ENCODE data around the gene ECE1.

ECE1 gene

DNA sequence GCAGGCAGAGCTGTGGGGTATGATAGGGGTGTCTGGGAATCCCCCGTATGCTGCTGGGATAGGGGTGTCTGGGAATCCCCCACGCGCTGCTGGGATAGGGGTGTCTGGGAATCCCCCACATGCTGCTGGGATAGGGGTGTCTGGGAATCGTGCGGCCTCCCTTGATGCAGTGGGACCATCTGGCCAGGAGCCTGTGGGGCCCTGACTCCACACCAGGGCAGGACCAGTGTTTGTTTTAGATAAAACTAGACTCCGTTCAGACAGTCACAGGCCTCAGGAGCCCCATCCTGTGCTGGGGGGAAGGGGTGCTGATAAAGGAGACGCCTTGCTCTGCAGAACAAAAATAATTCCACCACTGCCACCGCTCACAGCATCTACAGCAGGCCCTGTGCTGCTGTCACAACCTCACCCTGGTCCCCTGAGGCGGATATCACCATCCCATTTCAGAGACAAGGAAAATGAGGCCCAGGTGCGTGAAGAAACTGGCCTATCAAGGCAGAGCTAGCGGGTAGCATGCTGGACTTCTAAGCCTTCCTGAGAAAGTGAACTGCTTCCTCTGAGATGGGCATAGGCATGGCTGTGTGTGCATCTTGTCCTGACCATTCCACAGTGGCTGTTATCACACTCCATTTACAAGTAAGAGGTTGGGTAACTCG, 24.0 kb downstream of the ECE1 start:
- no peak for DNase-seq

DNA sequence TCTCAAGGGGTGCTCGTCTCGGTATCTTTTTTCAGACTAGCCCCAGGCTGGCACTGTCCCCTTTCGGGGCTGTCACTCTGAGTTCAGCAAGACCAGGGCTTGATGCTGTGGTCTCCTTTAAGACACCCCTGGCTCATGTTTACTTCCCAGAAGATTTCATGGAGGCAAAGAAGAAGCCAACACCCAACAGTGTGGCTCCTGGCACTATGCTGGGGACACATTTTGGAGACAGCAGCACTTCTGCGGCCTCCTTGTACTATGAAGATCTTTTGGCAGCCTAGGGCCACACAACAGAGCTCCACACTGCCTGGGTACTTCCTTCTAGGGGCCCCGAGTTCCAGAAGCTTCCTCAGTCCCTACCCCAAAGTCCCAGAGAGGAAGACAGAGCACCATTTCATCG, 24.6 kb downstream of the ECE1 start:
- DNase-seq, result no peak

DNA sequence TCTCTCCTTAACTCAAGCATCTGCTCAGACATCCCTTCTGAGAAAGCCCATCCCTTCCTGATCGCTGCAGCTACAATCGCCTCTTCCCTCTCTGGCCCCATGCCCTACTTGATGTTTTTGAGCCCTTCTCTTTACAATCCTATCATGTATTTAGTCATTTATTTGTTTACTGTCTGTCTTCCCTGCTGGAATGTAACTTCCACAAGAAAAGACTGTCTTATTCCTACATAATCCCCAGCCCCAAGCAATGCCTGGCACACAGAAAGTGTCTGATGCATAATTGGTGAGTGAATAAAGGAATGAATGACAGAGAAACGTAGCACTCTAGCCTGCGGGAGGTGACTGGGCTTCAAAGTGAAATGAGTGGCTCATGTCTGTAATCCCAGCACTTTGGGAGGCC, 25.4 kb downstream of the ECE1 start:
- DNase-seq, result no peak

DNA sequence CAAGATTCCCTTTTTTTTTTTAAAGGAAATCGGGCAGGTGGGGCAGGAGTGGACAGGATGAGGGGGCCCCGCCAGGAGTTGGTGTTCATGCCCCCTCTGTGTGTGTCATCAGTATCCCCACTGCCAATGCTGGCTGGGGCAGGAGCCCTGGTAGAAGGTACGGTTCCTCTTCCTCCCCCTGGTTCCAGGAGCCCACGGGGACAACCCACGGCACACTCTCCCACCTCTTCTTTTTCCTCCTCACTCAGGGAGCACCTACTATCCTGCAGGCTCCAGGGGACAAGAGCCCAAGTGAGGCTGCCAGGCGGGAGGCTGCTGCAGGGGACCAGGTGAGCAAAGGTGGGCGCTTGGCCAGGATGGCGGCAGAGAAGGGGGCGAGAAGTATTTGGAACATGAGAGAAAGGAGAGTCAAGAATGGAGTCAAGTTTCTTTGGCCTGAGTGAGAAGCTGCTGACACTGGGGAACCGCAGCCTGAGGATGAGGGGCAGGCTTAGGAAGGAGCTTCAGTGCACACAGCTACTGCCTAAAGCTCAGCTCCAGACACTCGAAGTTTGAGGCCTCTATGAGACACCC, 26.5 kb downstream of the ECE1 start:
- DNase-seq, result no peak

DNA sequence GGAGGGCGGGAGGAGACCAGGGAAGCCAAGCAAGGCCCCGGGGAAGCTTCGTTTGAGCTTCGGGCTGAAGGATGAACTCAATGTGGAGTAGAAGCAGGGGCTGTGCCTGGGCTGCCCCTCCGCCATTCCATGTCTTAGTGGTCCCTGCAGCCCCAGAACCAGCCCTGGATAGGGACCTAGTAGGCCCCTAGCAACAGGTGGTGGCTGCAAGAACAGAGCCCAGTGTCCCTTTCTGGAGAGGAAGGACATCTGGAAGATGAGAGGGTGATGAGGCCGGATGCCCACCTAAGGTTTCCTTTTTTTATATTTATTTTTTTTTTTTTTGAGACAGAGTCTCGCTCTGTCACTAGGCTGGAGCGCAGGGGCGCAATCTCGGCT, 27.2 kb downstream of the ECE1 start:
- no peak for DNase-seq

DNA sequence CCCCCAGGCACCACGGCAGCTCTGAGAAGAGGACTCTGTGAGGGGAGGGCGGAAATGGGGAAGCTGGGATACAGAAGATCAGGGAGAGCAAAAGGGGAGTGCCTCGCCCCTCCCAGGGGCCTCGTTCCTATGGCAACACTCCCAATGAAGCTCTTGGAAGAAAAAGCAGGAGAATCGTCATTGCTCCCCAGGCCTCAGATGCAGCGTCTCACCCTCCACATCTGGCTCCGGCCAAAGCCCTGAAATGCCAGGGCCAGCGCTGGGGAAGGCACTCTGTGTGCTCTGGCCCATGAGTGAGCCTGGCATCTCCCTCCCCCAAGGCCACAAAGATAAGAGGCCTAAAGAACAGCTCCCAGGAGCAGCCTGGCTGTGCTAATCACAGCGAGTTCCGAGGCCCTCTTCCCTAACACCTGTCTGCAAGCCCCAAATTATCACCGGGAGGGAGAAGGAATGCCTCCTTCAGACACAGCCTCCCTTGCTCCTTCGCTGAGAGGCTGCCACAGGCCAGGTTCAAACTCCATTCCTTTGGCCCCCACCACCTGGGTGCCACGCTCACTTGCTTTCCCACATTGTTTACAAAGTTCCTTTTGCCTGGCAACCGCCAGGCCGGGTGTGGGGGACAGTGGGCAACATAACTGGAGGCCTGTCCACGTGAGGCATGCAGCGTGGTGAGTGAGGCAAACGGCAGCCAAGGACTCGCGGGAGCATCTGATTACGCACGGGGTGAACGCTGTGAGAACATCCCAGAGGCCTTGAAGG, 27.8 kb downstream of the ECE1 start:
- DNase-seq, result no peak

DNA sequence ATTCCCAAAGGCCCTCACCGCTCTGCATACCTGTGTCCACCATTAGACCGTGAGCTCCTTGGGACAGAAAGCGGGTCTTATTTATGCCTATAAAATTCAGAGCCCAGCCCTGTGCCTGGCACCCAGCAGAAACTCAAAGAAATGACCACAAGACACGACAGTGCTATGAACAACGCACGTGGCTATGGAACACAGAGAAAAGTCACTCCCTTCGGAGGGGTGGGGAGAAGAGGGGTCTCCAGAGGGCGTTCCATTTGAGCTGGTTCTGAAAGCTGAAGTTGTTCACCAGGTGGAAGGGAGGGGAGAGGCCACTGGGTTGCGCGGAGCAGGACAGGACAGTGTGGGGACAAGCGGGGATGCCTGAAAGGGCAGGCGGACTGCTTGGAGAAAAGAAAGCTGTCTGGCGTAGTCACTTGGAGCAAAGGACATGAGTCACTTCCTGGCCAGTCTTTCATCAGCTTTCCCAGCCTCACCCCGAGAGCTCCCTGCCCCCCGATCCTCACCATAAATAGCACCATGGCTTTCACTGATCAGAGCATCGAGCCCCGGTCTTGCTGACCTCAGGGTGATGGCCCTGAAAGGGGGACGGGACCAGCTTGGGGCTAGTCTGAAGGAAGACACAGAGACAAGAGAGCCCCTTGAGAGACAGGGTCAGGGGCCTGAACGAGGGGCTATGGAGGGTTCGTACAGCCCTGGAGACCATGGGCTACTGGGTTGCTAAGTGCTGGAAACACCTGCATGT, 28.5 kb downstream of the ECE1 start:
- DNase-seq, result peak; percentile 93

DNA sequence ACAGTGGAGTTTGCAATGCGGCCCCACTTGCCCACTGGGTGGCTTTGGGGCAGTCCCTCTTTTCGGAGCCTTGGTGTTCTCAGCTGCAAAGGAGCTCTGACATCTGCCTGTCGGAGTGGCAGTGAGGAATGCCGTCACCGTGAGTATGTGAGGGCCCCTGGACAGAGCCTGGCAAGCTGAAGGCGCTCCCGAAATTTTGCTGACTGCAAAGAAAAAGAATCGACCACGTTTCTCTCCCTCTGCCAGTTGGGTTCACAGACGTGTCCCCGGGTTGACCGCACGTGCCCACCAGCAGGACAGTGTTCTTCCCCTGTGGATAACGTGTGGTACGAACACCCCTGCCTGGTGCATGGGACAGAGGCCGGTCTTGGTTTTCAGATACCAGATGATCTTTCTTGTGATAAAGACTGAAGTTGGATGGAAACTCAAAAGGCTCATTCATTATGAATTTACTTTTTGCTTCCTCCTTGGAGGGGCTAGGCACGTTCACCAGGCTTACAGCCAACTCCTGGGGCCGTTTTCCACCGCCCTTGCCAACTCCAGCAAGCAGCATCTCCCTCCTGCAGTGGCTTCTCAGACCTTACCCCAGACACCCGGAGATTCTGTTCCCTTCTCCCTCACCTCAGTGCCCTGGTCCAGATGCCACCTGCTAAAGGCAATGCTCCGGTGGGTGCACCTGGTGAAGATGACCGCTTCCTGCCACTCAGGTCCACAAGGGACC, 29.7 kb downstream of the ECE1 start:
- no peak for DNase-seq

DNA sequence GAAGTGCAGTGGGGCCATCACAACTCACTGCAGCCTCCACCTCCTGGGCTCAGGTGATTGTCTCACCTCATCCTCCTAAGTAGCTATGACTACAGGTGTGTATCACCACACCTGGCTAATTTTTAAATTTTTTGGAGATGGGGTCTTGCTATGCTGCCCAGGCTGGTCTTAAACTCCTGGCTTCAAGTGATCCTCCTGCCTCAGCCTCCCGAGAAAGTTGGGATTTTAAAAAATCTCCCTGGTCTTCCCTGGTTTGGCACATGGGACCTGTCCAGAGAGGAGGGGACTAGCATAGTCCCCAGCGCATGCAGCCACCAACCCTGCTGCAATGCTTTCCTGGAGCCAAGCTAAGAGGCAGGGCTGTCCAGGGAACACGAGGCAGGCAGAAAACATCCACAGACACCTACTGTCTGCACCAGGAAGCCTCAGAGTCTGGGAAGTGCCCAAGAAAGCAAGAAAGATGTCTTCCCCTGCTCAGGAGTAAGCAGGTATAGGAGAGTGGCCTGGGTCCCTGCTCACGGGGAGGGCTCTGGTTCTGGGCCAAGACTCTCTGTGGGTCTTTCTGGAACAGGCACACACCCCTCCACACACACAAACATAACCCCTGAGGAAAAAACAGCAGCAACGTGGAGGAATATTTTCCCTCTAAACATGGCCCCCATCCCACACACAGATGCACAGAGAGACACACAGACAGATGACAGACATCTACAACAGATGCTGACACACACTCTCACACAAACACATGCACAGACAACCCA, 30.8 kb downstream of the ECE1 start:
- no peak for DNase-seq

DNA sequence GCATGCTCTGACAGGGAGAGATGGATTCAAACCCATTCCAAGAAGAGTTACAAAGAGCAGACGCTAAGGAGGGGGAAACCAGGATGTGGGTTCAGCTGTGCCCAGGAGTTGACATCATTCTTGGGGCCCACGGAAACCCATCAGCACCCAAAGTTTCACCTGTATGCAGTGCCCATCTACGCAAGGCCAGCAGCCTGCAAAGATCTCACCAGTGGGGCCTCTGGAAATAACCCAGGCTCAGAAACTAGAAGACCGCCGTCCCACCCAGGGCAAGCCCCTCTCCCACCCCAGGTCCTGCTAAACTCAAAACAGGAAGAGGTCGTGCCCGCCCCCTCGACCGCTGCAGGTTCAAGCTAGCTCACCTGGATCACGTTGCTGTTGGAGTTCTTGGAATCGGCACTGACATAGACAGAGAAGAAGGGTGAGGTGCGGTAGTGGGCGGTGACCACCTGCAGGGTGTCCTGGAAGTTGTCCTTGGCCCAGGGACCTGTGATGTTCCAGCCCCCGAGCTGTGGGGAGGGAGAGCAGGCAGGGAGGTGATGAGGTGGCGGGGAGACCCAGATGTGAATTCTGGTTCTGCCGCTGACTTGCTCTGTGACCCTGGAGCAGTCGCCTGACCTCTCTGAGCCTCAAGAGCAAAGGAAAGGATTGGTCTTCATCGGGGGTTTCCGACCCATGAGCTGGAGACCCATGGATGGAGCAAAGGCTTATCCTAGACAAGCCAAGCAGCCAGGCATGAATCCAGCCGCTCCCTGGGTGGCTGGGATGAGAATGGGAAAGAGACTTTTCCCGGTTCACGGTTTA, 31.7 kb downstream of the ECE1 start:
- no peak for DNase-seq

DNA sequence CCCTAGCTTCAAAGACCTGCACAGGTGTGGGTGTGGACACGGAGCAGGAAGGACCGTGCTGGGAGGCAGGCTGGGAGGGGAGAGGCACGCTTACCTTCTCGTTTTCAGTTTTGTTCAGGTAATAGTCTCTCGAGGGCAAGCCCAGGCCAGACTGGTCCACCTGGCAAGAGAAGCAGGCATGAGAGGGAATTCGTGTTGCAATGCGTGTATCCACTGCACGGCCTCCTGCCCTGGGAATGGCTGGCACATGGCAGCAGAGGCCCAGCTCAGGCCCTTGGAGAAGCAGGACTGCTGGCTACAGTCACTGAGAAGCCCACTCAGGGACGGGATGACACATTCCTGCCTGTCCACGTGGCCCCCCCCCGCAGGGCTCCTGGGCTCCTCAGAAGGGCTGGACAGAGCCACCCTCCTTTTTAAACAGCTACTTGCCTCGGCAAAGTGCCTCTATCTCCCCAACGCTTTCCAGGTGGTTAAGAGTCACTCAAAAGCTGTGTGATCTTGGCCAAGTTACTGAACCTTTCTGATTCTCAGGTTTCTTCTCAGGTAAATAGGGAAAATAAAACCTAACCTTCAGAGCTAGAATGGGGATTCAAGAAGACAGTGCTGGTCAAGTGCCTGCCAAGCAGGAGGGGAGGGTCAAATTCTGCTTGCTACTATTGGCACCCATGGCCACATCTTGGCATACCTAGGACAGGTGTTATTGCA, 32.7 kb downstream of the ECE1 start:
- no peak for DNase-seq

DNA sequence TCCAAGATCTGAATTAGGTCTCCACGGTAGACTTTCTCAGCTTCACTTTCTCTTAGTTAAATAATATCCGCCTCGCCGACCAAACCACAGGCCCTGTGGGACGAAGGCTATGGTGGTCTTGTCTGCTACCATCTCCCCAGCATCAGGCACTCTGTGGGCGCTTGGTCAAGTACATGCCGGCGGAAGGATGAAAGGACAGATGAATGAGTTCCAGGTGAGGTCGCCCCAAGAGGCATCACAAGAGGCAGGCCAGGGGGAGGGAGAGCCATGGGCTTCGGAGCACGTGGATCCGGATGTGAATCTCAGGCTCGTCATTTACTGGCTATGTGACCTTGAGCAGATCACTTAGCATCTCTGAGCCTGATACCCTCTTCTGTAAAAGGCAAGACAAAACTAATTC, 33.5 kb downstream of the ECE1 start:
- DNase-seq, result no peak

DNA sequence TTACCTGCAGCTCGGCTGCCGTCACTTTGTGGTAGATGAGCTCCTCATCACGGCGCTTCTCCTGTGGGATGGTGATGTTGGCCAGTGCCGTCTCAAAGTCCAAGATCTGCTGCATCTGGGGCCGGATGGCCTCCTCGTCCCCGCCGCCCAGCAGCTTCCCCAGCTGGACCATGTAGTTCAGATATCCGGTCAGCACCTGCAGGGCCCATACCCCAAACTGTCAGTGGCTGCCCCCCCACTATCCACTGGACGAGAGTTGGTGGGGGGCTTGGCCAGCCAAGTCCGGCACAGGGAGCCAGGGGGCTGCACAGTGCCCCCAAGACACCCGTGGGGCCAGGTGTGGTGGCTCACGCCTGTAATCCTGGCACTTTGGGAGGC, 34.3 kb downstream of the ECE1 start:
- DNase-seq, result no peak

DNA sequence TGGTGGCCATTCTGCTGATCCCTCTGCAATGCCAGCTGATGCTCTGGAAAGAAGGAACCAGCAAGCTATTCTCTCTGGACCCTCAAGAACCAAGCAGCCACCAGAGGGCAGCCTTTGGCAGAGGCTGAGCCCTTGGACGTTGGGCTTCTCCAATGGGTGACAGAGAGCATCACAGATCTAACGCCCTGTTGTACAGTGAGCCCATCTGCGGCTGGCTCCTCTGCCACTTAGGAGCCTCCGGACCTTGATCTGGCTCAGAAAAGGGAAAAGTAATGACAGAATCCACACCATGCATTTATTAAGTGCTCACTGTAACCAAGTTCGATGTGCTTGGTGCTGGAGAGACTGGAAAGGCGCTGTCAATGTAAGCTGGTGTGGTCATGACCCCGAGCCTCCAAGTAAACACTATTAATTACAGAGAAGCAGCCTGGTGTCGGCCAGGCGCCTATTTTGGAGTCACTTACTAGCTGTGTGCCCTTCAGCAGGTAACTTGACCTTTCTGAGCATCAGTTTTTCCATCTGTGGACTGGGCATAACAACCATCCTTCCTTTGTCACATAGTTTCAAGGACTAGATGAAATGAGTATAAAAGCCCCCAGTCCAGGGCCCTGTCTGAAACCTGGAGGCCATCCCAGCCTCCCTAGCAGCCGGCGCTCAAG, 34.9 kb downstream of the ECE1 start:
- DNase-seq, result peak; percentile 74

DNA sequence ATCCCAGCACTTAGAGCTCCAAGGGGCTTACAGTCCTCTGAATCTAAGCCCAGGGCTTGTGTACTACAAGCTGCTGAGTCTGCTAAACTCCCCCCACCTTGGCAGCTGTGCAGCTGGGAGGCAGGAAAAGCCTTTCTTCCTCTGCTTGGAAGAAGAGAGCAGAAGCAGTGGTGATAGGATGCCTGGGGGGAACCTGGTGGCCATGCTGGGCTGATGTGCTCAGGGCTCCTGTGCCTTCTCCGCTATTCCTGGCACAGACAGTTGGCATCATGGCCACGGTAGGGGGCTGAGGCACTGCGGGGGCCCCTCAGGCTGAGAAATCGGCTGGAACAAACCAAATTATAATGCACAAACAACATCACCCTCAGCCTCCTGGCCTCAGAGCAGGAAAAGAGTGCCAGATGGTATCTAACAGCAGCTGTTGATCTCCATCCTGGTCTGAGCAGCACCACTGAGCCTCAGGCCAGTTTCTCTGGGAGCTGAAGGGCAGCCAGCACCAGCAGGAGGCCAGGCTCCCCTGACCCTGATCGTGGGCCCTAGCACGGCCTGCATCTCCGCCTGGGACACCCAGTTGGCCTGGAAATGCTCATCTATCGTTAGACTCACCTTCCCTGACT, 35.8 kb downstream of the ECE1 start:
- DNase-seq, result no peak

DNA sequence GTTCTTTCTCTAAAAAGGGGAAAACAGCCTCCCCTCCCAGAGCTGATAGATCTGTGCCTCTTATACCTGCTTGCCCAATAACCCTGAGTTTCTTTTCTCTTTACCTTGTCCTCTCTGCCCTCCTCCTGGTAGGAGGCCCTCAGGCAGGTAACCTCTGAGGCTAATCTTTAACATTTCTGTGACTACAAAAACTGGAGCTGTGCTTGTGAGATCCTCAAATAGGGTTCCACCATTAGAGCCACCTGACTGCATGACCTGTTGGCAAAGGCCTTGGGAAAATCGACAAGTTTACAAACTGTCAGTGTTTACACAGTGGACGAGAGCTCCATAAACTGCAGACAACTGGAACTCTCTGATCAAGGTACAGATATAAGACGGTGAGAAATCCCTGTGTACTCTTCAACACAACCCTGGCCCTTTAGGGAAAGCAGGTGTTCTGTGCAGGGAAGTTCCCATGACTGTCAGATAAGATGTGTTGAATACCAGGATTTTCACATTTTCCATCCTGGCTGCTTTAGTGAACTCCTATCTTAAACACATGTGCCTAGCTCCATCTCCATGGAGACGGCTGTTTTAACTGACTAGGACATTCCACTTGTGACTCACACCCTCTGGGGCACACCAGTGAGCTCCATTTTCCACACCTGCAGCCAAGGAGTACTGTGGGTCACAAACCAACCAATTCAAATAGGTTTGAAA, 38.3 kb downstream of the ECE1 start:
- peak; percentile 96 for DNase-seq

DNA sequence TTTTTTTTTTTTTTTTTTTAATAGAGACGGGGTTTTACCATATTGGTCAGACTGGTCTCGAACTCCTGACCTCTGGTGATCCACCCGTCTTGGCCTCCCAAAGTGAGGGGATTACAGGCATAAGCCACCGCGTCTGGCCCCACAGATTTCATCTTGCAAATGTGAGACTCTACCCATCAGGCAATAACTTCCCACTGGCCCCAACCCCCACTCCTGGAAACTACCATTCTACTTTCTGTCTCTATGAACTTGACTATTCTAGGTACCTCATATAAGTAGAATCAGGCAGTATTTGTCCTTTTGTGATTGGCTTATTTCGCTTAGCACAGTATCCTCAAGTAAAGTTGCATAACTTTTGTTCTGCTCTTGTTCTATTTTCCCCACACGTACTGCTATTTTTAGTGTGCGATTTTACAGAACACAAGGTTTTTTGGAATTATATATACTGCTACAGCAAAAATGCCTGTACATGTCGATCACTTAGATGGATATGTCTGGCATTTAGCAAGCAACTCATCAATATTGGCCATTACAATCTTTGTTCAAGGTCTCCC, 40.2 kb downstream of the ECE1 start:
- DNase-seq, result no peak

DNA sequence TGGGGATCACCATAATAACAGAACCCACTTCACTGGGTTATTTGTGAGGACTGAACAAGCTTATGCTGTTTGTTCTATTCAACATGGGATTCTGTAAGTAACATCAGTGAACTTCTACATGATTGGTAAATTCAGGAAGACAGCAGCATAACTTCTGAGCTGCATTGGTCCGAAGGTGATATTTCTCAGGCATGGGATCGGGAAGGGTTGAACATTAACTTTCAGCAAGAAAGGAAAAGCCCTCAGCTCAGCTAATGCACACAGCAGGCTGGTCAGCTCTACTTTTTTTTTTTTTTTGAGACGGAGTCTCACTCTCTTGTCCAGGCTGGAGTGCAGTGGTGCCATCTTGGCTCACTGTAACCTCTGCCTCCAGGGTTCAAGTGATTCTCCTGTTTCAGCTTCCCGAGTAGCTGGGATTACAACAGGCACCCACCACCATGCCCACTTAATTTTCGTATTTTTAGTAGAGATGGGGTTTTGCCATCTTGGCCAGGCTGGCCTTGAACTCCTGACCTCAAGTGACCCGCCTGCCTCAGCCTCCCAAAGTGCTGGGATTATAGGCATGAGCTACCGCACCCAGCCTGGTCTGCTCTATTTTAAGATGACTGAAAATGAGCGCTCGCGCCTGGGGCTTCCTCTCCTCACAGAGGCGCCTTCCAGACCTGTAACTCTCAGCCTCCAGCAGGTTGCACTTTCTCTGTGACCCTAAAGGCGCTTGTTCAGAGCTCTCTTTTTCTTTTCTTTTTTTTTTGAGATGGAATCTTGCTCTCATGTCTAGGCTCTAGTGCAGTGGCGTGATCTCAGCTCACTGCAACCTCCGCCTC, 42.2 kb downstream of the ECE1 start:
- no peak for DNase-seq

Data from amniotic stem cell (primary cell).